HEK293 (cell line): ENCODE data around the gene FIP1L1.

Source experiments
- CTCF ChIA-PET: fragments of 350-600 bp; formaldehyde crosslinking; extraction: SDS; loops from one replicate; lab custom pipeline; 2021; ENCODE audit warnings: antibody characterized with exemption; lab: Yijun Ruan, JAX
- POLR2A ChIA-PET: fragments of 300-600 bp; formaldehyde crosslinking; extraction: SDS; loops from one replicate; lab custom pipeline; 2020; ENCODE audit warnings: antibody characterized with exemption, inconsistent platforms; lab: Yijun Ruan, JAX
- H3K27ac ChIP-seq: fragments of 200-500 bp; sonication (Bioruptor generic); 2 replicates; pipeline ENCODE4 v1.5.1; 2014; ENCODE audit warnings: low read depth, low read length, control low read depth, inconsistent platforms; ENCODE audit errors: extremely low read depth
- H3K36me3 ChIP-seq, 2 experiments: fragments of 200-500 bp in 1 of 2; sonication (Bioruptor generic) in 1 of 2; 1 replicate in 1 of 2; 2 replicates in 1 of 2; pipeline ENCODE4 v1.5.1; 2014 to 2017; ENCODE audit warnings: inconsistent platforms in 2 of 2, low read length in 2 of 2; ENCODE audit not compliant: control insufficient read depth in 2 of 2, insufficient read depth in 1 of 2
- H3K4me1 ChIP-seq: fragments of 200-500 bp; sonication (Bioruptor generic); 2 replicates; pipeline ENCODE4 v1.5.1; 2014; ENCODE audit warnings: mild to moderate bottlenecking, low read length, inconsistent platforms; ENCODE audit not compliant: control insufficient read depth, insufficient read depth
- H3K4me3 ChIP-seq: 2 replicates; pipeline ENCODE4 v1.5.1; 2011; ENCODE audit warnings: low read depth, mild to moderate bottlenecking, control low read depth, low read length, moderate library complexity
- H3K9me3 ChIP-seq: fragments of 200-500 bp; sonication (Bioruptor generic); 2 replicates; pipeline ENCODE4 v1.5.1; 2014; ENCODE audit warnings: low read depth, low read length, inconsistent platforms; ENCODE audit not compliant: control insufficient read depth, insufficient read depth
- PATZ1 ChIP-seq: fragments of 450-650 bp; formaldehyde crosslinking; IDR thresholded peaks from 2 replicates; pipeline ENCODE4 v1.5.1; 2016; ENCODE audit warnings: missing biosample characterization, missing genetic modification characterization
- PRDM1 ChIP-seq: fragments of 450-650 bp; formaldehyde crosslinking; IDR thresholded peaks from 2 replicates; pipeline ENCODE4; 2016; ENCODE audit warnings: missing biosample characterization, missing genetic modification characterization
- PRDM4 ChIP-seq: fragments of 450-650 bp; formaldehyde crosslinking; IDR thresholded peaks from 2 replicates; pipeline ENCODE4 v1.5.1; 2017; ENCODE audit warnings: missing biosample characterization, missing genetic modification characterization
- ZBTB48 ChIP-seq: fragments of 450-650 bp; formaldehyde crosslinking; IDR thresholded peaks from 2 replicates; pipeline ENCODE4 v1.5.1; 2016; ENCODE audit warnings: missing biosample characterization, missing genetic modification characterization
- ZBTB49 ChIP-seq: fragments of 450-650 bp; formaldehyde crosslinking; IDR thresholded peaks from 2 replicates; pipeline ENCODE4 v1.5.1; 2016; ENCODE audit warnings: missing biosample characterization, missing genetic modification characterization, low read depth
- ZEB2 ChIP-seq: fragments of 450-650 bp; formaldehyde crosslinking; IDR thresholded peaks from 2 replicates; pipeline ENCODE4 v1.5.1; 2016; ENCODE audit warnings: missing biosample characterization, missing genetic modification characterization
- ZNF18 ChIP-seq: fragments of 450-650 bp; formaldehyde crosslinking; IDR thresholded peaks from 2 replicates; pipeline ENCODE4 v1.5.1; 2016; ENCODE audit warnings: missing biosample characterization, missing genetic modification characterization
- ZNF19 ChIP-seq: fragments of 450-650 bp; formaldehyde crosslinking; IDR thresholded peaks from 2 replicates; pipeline ENCODE4; 2016; ENCODE audit warnings: missing biosample characterization, missing genetic modification characterization, low read depth
- ZNF280C ChIP-seq: fragments of 450-650 bp; formaldehyde crosslinking; IDR thresholded peaks from 2 replicates; pipeline ENCODE4 v1.5.1; 2016; ENCODE audit warnings: missing biosample characterization, missing genetic modification characterization
- ZNF341 ChIP-seq: fragments of 450-650 bp; formaldehyde crosslinking; IDR thresholded peaks from 2 replicates; pipeline ENCODE4; 2016; ENCODE audit warnings: low read depth, missing biosample characterization, missing genetic modification characterization
- ZNF518A ChIP-seq: fragments of 450-650 bp; formaldehyde crosslinking; conservative IDR thresholded peaks from 2 replicates; pipeline ENCODE4 v1.5.1; 2016; ENCODE audit warnings: low read depth, missing biosample characterization, missing genetic modification characterization

FIP1L1 gene

GRCh38 chr4:53501561-53501960 lies 124.1 kb downstream of the FIP1L1 start:
- ChIA-PET POLR2A (no interaction called here), CTCF (interaction anchor here (0.6 to 1.4 kb wide), 2 partner anchors 10 to 11 kb away, joined by 5 to 9 read pairs; no protein-coding TSS in a partner anchor)
- H3K9me3 ChIP-seq, result no peaks in the 10 kb centered on the region
- H3K27ac ChIP-seq, result no peak overlapping the region
- no peak overlapping the region for H3K4me3 ChIP-seq
- H3K4me1 ChIP-seq, result no peaks in the 10 kb centered on the region
- H3K36me3 ChIP-seq, result no peaks in the 10 kb centered on the region
- no peak for TF ChIP-seq ZNF19 (tag by site-specific recombination)

- H3K27ac ChIP-seq, result no peak overlapping the region
- H3K9me3 ChIP-seq, result no peaks in the 10 kb centered on the region
- TF ChIP-seq ZNF280C (tag by site-specific recombination), result no peak
- no peak for TF ChIP-seq PATZ1 (tag by site-specific recombination)
- TF ChIP-seq ZBTB49 (tag by site-specific recombination), result no peak
- TF ChIP-seq ZNF18 (tag by site-specific recombination), result no peak
- no peak for TF ChIP-seq PRDM1 (tag by site-specific recombination)
- no peak for TF ChIP-seq PRDM4
- no peak for TF ChIP-seq ZNF518A (tag by site-specific recombination)
- no peak for TF ChIP-seq ZBTB48 (tag by site-specific recombination)
- TF ChIP-seq ZEB2, result no peak
- no peak for TF ChIP-seq ZNF341 (tag by site-specific recombination)
- peaks cover under 1% of the 10 kb centered on the region; the same call in 1 of the 2 replicates for H3K4me1 ChIP-seq
- no peaks in the 10 kb centered on the region for H3K36me3 ChIP-seq
- H3K4me3 ChIP-seq, result no peak overlapping the region
- POLR2A ChIA-PET, result no interaction called here
- CTCF ChIA-PET, result interaction anchor here (0.6 to 1.4 kb wide), 2 partner anchors 10 to 12 kb away, joined by 5 to 9 read pairs; no protein-coding TSS in a partner anchor
These were observed 124.7 kb downstream of the FIP1L1 start for GRCh38 chr4:53502094-53502493.
